HUDEP-2 (cell line): ENCODE results near the gene KCTD13.
"Not testable (repeated sequence)": the region's sequence is repeated elsewhere in the genome, so short reads cannot be mapped to it uniquely, and the experiment has no call there.

Source experiments
- DNase-seq, 76 experiments: peaks; one replicate each; lab custom pipeline; 2025; ENCODE audit not compliant: unreplicated experiment in 76 of 76; lab: John Stamatoyannopoulos, UW

KCTD13 gene

GRCh38 chr16:29909851-29910250 lies 16.2 kb downstream of the KCTD13 start:
- not testable (repeated sequence) for DNase-seq

DNA sequence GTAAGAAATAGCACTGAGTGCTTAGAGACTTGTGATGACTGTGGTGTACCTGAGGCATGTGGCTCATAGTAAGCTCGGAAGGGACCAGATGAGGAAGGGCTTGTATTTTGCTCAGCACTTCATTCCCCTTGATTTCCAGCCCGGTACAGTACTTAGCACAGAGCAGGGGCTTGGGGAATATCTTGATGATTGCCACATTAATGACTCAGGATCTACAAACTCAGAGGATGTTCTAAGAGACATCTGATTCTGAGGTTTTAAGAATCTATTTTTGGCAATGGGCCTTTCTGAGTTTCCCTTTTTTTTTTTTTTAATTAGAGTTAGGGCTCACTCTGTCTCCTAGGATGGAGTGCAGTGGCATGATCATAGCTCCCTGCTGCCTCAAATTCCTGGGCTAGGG lies 16.6 kb downstream of the KCTD13 start:
- DNase-seq = no peak

DNA sequence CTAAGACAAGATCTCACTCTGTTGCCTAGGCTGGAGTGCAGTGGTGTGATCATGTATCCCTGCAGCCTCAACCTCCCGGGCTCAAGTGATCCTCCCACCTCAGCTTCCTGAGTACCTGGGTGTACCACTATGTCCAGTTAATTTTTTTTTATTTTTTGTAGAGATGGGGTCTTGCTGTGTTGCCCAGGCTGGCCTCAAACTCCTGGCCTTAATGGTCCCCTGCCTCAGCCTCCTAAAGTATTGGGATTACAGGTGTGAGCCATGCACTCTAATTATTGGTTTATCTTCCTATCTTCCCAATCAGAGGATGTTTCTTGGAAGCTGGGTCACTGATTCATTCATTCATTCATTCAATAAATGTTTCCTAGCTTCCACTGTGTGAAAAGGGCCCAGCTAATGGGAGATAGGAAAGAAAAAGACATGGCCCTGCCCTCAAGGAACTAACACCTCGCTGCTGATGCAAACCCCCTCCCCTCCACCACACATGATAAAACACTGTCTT lies 17.3 kb downstream of the KCTD13 start:
- no peak for DNase-seq

DNA sequence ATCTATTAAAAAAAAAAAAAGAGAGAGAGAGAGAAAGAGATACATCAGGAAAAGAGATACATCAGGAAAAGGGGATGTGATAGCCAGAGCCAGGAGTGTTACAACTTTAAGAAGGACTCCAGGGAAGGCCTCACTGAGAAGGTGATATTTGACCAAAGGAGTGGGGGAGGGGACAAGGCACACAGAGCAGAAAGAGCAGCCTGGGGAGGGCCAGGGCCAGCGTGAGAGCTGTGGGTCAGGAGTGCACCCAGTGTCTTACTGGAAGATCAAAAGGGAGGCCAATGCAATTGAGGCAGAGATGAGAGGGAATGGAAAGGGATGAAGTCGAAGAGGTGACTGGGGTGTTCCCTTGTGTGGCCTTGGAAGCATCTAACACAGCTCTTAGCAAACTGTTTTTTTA lies 18.1 kb downstream of the KCTD13 start:
- DNase-seq = no peak

DNA sequence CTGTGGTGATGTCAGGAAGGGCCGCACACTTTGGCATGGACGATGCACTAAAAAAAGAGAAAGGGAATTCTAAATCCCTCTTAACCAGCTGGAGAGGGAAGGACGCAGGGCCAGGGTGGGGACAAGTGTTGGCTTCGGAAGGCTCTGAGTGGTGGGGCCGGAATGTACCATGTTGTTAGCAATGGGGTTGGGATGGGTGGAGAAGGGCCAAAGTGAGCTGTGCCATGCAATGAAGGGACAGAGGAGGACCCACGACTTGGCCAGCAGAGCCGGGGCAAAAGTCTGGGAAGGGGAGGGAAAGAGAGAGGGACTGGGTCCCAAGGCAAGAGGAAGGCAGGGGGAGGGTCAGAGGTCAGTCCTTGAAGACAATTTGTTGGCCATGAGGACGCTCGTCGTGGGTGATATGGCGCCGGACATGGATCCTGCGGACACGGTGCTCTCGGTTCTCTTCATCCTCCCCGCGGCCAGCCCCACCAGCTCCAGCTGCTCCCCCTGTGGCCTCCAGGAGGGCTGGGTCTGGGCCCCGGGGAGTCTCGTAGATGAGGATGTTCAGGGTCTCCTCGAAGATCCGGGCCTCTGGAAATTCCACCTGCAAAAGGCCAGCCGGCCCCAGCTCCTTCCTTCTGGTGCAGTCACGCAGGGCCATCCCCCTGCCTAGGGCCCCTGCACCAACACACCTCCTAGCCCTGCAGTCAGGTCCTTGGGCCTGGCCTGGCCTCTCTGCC lies 19.3 kb downstream of the KCTD13 start:
- DNase-seq = no peak

- no peak for DNase-seq
Measured at GRCh38 chr16:29905668-29906067, 20.4 kb downstream of the KCTD13 start.

GRCh38 chr16:29904947-29905346 lies 21.1 kb downstream of the KCTD13 start:
- DNase-seq = peak in 1 of 76 experiments; percentile 1

- no peak for DNase-seq
Measured at GRCh38 chr16:29903590-29903989, 22.4 kb downstream of the KCTD13 start.

DNA sequence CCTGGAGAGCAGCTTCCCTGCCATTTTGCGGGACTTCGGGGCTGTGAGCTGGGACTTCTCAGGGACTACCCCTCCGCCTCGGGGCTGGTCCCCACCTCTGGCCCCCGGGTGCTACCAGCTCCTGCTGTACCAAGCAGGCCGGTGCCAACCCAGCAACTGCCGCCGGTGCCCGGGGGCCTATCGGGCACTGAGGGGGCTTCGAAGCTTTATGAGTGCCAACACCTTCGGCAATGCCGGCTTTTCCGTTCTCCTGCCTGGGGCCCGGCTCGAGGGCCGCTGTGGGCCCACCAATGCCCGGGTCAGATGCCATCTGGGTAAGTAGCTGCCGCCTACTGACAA lies 24.4 kb downstream of the KCTD13 start:
- DNase-seq = no peak

DNA sequence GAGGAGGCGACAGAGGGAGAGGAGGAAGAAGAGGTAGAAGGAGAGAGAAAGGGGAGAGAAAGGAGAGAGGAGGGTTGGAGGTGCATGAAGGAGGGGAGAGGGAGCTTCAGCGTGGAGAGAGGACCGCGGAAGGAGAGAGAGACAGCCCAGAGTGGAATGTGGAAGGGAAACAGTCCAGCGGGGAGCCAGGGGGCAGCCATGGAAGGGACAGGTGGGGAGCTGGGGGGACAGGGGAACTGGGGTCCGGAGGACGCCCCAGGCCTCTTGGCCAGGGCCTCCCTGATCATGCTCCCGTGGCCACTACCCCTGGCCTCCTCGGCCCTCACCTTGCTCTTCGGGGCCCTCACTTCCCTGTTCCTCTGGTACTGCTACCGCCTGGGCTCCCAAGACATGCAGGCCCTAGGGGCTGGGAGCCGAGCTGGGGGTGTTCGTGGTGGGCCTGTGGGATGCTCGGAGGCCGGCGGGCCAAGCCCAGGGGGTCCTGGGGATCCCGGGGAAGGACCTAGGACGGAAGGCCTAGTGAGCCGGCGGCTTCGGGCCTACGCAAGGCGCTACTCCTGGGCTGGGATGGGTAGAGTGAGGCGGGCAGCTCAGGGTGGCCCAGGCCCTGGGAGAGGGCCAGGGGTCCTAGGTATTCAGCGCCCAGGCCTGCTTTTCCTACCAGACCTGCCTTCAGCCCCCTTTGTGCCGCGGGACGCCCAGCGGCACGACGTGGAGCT lies 25.0 kb downstream of the KCTD13 start:
- no peak for DNase-seq

DNA sequence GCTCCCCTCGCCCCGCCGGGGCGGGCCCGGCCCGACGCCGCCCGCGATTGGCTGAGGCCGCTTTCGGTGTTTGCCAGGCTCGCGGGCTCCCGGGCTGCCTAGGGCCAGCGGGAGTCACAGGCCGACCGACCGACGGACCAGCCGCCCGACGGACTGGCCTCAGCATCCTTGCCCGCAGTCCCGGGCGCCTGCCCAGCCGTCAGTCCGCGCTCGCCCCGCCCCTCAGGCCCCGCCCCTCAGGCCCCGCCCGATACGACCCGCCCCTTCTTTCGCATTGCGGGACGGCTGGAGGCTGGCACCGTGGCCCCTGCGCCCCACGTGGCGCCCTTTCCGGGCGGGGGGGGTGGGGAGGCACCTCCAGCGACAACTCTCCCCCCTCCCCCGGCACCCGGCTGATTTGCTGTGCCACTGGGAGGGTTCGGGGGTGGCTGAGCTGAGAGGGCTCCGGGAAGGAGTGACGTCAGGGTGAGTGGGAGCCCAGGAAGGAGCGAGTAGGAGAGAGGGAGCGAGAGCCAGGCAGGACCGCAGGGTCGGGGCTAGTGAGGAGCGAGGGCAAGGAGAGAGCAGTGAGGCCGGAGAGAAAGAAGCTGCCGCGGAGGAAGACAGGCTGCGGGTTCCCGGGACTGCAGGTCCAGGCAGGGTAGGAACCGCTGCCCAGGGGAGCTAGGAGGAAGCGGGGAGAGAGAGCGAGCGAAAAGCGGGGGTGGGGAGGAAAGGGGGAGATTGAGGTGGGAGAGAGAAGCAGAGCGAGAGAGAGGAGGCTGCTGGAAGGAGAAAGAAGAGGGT lies 25.7 kb downstream of the KCTD13 start, which contains the start of gene ASPHD1:
Gene ASPHD1 (plus strand): TSS at position 387 of the 786 bp plus-strand sequence. CDS start 484 bp downstream, outside the sequence.
- peak in 49 of 76 experiments; percentile 14 to 78 (median 54) for DNase-seq

- peak in 11 of 76 experiments; percentile 1 to 52 (median 12) for DNase-seq
Measured at GRCh38 chr16:29899516-29900101, 26.4 kb downstream of the KCTD13 start, which contains the start of gene SEZ6L2. Gene SEZ6L2 (minus strand): TSS chr16:29899550. CDS start chr16:29899019, 531 bp downstream.

DNA sequence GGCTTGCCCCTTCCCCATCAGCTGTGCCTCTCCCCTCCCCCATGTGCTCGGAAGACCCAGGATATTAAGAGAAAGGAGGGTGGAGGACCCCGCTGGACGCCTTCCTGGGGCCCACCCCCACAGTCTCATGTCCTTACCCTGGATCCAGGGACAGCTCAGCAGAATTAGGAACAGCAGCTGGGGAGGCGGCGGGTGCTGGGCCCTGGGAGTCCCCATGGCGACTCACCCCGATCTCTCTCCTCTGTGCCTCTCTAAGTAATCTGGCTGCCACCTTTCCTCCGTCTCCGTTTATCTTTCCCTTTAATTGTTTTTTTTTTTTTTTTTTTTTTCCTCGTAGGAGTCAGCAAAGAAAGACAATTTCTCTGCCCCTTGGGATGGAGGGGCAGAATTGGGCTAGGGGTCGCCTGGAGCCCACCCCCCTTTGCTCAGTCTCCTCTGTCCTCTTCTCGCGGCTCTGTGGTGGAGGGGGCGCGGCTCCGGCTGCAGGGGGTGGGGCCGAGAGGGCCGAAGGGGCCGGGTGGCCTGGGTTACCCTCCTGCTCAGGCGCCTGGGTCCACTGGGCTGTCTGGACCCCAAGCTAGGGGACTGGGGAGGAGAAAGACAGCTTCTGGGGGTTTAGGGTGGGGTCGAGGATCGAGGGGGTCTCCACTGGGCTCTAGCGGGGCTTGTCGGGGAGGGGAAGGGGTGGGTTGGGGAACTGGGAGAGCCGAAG lies 27.1 kb downstream of the KCTD13 start:
- DNase-seq = no peak

DNA sequence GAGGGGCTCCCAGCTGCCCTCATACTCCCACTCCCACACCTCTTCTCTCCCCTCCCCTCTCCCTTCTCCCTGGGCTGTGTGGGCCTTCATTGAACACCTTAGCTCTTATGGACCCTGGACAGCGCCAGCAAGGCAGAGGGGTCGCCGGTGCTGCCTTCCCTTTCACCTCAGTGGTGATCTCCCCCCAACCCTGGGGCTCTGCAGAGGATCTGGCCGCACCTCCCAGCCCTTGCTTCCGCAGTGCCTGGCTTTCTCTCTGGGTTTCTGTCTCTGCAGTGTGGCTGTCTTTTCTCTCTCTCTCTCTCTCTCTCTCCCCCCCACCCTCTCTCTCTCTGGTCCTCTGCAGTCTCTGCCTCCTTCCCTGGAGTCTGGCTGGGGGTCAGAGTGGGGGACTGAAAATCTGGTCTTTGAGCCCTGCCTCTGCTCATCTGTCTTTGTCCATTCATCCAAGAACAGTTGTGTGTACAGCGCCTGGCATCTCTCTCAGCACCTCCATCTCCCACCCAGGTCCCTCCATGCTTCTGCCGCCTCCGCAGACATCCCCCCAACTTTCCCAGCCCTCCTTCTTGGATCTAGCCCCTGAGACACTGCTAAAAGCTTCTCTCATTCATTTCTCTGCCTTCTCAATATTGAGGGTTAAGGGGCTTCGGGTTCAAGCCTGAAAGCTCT lies 27.8 kb downstream of the KCTD13 start:
- DNase-seq = no peak

GRCh38 chr16:29897333-29897732 lies 28.7 kb downstream of the KCTD13 start:
- no peak for DNase-seq

- no peak for DNase-seq
Measured at GRCh38 chr16:29896841-29897240, 29.2 kb downstream of the KCTD13 start.

DNA sequence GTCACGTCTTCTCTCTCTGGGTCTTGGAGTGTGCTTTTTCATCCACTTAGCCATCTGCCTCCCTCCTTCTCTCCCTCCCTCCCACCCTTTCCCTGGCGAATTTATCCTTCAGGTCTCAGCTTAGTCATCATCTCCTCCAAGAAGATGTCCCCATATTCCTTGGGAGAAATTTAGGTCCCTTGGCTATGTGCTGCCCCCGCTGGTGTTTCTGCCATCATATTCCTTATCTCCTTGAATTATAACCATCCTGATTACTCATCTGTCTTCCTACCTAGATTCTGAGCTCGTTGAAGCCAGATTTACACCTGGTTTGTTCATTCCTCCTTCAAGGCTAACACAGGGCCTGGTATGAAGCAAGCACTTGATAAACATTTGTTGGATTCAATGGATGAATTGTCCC lies 31.7 kb downstream of the KCTD13 start:
- no peak for DNase-seq

DNA sequence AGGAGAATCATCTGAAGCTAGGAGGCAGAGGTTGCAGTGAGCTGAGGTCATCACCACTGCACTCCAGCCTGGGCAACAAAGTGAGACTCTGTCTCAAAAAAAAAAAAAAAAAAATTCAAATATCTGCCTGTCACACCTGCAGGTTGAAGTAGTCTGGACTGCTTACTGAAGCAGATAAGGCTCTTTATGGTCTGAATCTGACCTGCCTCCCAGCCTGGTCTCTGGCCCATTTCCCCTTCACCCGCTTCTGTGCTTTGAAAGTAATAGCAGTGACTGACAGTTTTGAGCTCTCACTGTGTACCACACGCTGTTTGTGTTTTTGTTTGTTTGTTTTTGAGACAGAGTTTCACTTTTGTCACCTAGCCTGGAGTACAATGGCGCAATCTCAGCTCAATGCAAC lies 32.5 kb downstream of the KCTD13 start:
- DNase-seq = no peak

GRCh38 chr16:29892458-29892813 lies 33.6 kb downstream of the KCTD13 start:
- DNase-seq = no peak
